Sigmoid colon (tissue), 4 donors: ENCODE data around the gene COL4A1.

Experiments used
- CTCF ChIP-seq, 4 experiments: fragments of 450-650 bp in 3 of 4; fragments of 200-600 bp in 1 of 4; IDR thresholded peaks; one replicate each; pipeline ENCODE4 v1.5.1; 2016 to 2019; ENCODE audit warnings: antibody characterized with exemption in 4 of 4, mild to moderate bottlenecking in 3 of 4, moderate library complexity in 2 of 4
- POLR2A ChIP-seq, 2 donors: fragments of 450-650 bp; IDR thresholded peaks; one replicate each; pipeline ENCODE4 v1.6.1; 2016; ENCODE audit warnings: antibody characterized with exemption in 2 of 2, mild to moderate bottlenecking in 2 of 2, moderate library complexity in 2 of 2
- POLR2AphosphoS5 ChIP-seq, 4 donors: sonication (generic); formaldehyde crosslinking; IDR thresholded peaks; one replicate each; pipeline ENCODE4 v1.6.1; 2017; ENCODE audit warnings: antibody characterized with exemption in 4 of 4

- TF ChIP-seq CTCF (IDR thresholded peaks at IDR 0.05) (no peak), POLR2AphosphoS5 (IDR thresholded peaks at IDR 0.05) (no peak), POLR2A (IDR thresholded peaks at IDR 0.05) (no peak)
Observed at GRCh38 chr13:110125613-110126272, 181.2 kb downstream of the COL4A1 start.
